ENCODE data around the gene ALKBH4.
"Not testable (repeated sequence)": the region's sequence is repeated elsewhere in the genome, so short reads cannot be mapped to it uniquely, and the experiment has no call there.

DNA sequence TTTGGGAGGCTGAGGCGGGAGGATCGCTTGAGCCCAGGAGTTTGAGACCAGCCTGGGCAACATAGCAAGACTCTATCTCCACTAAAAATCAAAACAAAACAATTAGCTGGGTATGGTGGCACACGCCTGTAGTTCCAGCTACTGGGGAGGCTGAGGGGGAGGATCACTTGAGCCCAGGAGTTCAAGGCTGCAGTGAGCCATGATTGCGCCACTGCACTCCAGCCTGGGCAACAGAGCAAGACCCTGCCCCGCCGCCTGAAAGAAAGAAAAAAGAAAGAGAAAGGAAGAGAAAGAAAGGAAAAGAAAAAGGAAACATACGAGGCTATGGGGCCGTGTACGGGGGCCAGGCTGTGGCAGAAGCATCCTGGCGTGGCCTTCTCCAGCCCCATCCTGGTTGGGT, 9.7 kb downstream of the ALKBH4 start:
- TF ChIP-seq, protein P1, sequence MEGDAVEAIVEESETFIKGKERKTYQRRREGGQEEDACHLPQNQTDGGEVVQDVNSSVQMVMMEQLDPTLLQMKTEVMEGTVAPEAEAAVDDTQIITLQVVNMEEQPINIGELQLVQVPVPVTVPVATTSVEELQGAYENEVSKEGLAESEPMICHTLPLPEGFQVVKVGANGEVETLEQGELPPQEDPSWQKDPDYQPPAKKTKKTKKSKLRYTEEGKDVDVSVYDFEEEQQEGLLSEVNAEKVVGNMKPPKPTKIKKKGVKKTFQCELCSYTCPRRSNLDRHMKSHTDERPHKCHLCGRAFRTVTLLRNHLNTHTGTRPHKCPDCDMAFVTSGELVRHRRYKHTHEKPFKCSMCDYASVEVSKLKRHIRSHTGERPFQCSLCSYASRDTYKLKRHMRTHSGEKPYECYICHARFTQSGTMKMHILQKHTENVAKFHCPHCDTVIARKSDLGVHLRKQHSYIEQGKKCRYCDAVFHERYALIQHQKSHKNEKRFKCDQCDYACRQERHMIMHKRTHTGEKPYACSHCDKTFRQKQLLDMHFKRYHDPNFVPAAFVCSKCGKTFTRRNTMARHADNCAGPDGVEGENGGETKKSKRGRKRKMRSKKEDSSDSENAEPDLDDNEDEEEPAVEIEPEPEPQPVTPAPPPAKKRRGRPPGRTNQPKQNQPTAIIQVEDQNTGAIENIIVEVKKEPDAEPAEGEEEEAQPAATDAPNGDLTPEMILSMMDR (IDR thresholded peaks at IDR 0.05; ENCODE audit: low read length) = not testable (repeated sequence)
- TF ChIP-seq EZH2phosphoT487 (IDR thresholded peaks at IDR 0.05; ENCODE audit: low read length); EZH2 (optimal IDR thresholded peaks at IDR 0.05; ENCODE audit: low read depth, low read length): not testable (repeated sequence)

Data from MM.1S (cell line).